ENCODE measurements around the gene IREB2. TPM values are rescaled to one million over a fixed set of nuclear protein-coding genes. Genes with fewer than 3 reads are reported as not detected.

The IREB2 gene
- total RNA-seq, 2 experiments from 2014 or later: 84.3 to 89.0 TPM

DNA sequence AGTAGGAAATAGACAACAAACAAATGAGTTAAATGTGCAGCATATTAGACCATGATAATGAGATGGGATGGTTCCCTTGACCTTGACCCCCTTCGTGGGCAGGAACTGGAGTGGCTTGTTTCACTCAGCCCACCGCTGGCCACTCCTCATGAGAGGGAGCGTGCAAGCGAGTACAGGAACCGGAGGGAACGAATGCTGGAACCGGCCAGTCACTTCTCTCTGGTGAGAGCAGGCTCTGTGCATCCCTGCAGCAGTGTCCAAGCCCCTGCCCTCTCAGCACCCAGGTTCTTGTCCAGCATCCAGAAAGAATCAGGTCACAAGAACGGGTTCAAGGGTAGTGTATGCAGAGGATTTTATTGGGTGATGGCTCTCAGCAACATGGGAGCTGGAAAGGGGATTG lies 17.2 kb upstream of the IREB2 start:
- Histone ChIP-seq H3K9me3 (ENCODE audit: control insufficient read depth in 1 of 2, insufficient read depth in 1 of 2, low read length in 2 of 2) (no peaks in the 10 kb centered on the region), H3K36me3 (ENCODE audit: insufficient read depth, low read length) (no peaks in the 10 kb centered on the region), H3K4me1 (ENCODE audit: insufficient read depth, low read length) (peaks cover 7% of the 10 kb centered on the region), H3K4me3 (ENCODE audit: low read length) (no peak overlapping the region), H3K27ac (ENCODE audit: low read depth in 1 of 2, low read length in 2 of 2) (no peak overlapping the region), H3K27me3 (ENCODE audit: control insufficient read depth in 1 of 2, insufficient read depth in 2 of 2, low read length in 2 of 2) (peaks cover 0 to 2% of the 10 kb centered on the region in 2 experiments)
- TF ChIP-seq, protein P1, sequence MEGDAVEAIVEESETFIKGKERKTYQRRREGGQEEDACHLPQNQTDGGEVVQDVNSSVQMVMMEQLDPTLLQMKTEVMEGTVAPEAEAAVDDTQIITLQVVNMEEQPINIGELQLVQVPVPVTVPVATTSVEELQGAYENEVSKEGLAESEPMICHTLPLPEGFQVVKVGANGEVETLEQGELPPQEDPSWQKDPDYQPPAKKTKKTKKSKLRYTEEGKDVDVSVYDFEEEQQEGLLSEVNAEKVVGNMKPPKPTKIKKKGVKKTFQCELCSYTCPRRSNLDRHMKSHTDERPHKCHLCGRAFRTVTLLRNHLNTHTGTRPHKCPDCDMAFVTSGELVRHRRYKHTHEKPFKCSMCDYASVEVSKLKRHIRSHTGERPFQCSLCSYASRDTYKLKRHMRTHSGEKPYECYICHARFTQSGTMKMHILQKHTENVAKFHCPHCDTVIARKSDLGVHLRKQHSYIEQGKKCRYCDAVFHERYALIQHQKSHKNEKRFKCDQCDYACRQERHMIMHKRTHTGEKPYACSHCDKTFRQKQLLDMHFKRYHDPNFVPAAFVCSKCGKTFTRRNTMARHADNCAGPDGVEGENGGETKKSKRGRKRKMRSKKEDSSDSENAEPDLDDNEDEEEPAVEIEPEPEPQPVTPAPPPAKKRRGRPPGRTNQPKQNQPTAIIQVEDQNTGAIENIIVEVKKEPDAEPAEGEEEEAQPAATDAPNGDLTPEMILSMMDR (IDR thresholded peaks at IDR 0.05): no peak
- Mint-ChIP-seq H3K4me1 (ENCODE audit: low read depth) (peaks cover 13% of the 10 kb centered on the region), H3K27me3 (peaks cover 9% of the 10 kb centered on the region), H3K9me3 (no peaks in the 10 kb centered on the region), H3K27ac (no peak overlapping the region), H3K4me3 (no peak overlapping the region), H3K36me3 (ENCODE audit: low read depth) (no peaks in the 10 kb centered on the region)
- ChIA-PET POLR2A (no interaction called here), CTCF (no interaction called here)
- ATAC-seq (ENCODE audit: poor library complexity) (no peak), DNase-seq (no peak)
- intact Hi-C loops (cut with DNase I, micrococcal nuclease): loop anchor here in 1 of 2 experiments (5.0 kb wide), 2 partner anchors 113 to 458 kb away; no protein-coding TSS in a partner anchor

DNA sequence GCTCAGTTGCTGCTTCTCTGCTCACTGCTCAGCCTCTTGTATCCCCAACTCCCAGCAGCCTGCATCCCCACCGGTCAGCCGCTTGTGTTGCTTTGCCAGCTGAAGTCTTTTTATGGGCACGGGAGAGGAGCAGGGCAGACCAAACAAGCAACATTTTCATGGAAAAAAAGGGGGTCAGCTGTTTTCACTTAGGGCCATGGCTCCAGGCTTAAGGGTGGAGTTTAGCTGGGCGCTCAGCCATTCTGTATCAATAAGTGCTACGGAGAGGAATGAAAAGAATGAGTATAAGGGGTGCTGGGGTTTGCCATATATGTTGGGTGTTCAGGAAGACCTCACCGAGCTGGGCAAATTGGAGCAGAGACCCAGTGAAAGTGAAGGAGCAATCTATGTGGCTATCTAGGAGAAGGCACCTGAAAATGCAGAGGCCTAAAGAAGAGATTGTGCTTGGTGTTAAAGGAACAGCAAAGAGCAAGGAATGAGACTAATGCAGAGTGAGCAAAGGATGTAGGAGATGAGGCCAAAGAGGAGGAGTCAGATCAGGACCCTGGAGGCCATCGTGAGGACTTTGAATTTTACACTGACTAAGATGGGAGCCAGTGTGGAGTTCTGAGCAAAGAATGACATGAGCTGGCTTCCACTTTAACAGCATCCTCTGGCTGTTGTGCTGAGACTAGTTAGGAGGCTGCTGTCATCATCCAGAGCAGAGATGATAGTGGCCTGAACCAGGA lies 16.6 kb upstream of the IREB2 start:
- peaks cover 9% of the 10 kb centered on the region for H3K27me3 Mint-ChIP-seq
- intact Hi-C loops (cut with DNase I, micrococcal nuclease): loop anchor here in 1 of 2 experiments (5.0 kb wide), 2 partner anchors 114 to 459 kb away; no protein-coding TSS in a partner anchor
- ATAC-seq (ENCODE audit: poor library complexity): no peak
- no peak overlapping the region for H3K4me3 Mint-ChIP-seq
- H3K4me3 ChIP-seq (ENCODE audit: low read length): no peak overlapping the region
- DNase-seq: no peak
- H3K36me3 ChIP-seq (ENCODE audit: insufficient read depth, low read length): no peaks in the 10 kb centered on the region
- no peaks in the 10 kb centered on the region for H3K9me3 Mint-ChIP-seq
- peaks cover 20% of the 10 kb centered on the region for H3K4me1 Mint-ChIP-seq (ENCODE audit: low read depth)
- no peak overlapping the region for H3K27ac ChIP-seq (ENCODE audit: low read depth in 1 of 2, low read length in 2 of 2)
- H3K4me1 ChIP-seq (ENCODE audit: insufficient read depth, low read length): peaks cover 7% of the 10 kb centered on the region
- no peak overlapping the region for H3K27ac Mint-ChIP-seq
- H3K36me3 Mint-ChIP-seq (ENCODE audit: low read depth): no peaks in the 10 kb centered on the region
- TF ChIP-seq, protein P1 (IDR thresholded peaks at IDR 0.05): no peak
- no peaks in the 10 kb centered on the region for H3K9me3 ChIP-seq (ENCODE audit: control insufficient read depth in 1 of 2, insufficient read depth in 1 of 2, low read length in 2 of 2)
- H3K27me3 ChIP-seq (ENCODE audit: control insufficient read depth in 1 of 2, insufficient read depth in 2 of 2, low read length in 2 of 2): peaks cover 0 to 2% of the 10 kb centered on the region in 2 experiments
- POLR2A ChIA-PET: interaction anchor here (2.4 kb wide), 1 partner anchor 16 kb away, joined by 18 read pairs; the partner anchor contains the start of gene IREB2
- CTCF ChIA-PET: interaction anchor here (1.2 kb wide), 1 partner anchor 11 kb away, joined by 4 read pairs; no protein-coding TSS in a partner anchor

- no peaks in the 10 kb centered on the region for H3K36me3 ChIP-seq (ENCODE audit: insufficient read depth, low read length)
- Mint-ChIP-seq H3K9me3 (no peaks in the 10 kb centered on the region), H3K27me3 (peaks cover 9% of the 10 kb centered on the region), H3K4me1 (ENCODE audit: low read depth) (peaks cover 20% of the 10 kb centered on the region), H3K4me3 (no peak overlapping the region), H3K27ac (no peak overlapping the region), H3K36me3 (ENCODE audit: low read depth) (no peaks in the 10 kb centered on the region)
- DNase-seq (peak; percentile 43 to 80 (median 54)), ATAC-seq (ENCODE audit: poor library complexity) (peak; percentile 86)
- peaks cover 0 to 2% of the 10 kb centered on the region in 2 experiments for H3K27me3 ChIP-seq (ENCODE audit: control insufficient read depth in 1 of 2, insufficient read depth in 2 of 2, low read length in 2 of 2)
- no peak overlapping the region for H3K27ac ChIP-seq (ENCODE audit: low read depth in 1 of 2, low read length in 2 of 2)
- POLR2A ChIA-PET: interaction anchor here (0.6 to 2.4 kb wide), 2 partner anchors 15 to 21 kb away, joined by 3 to 18 read pairs; partner anchors contain the start of gene IREB2
- H3K9me3 ChIP-seq (ENCODE audit: control insufficient read depth in 1 of 2, insufficient read depth in 1 of 2, low read length in 2 of 2): no peaks in the 10 kb centered on the region
- peaks cover 7% of the 10 kb centered on the region for H3K4me1 ChIP-seq (ENCODE audit: insufficient read depth, low read length)
- TF ChIP-seq, protein P1 (IDR thresholded peaks at IDR 0.05): peak; percentile 93
- intact Hi-C loops (cut with DNase I, micrococcal nuclease): loop anchor here (1.0 to 5.0 kb wide), 4 partner anchors 115 to 460 kb away; no protein-coding TSS in a partner anchor
- H3K4me3 ChIP-seq (ENCODE audit: low read length): no peak overlapping the region
- CTCF ChIA-PET: interaction anchor here (0.6 to 1.5 kb wide), 15 partner anchors 9 to 155 kb away, joined by 3 to 8 read pairs (median 3); partner anchors contain the start of genes IREB2 and SKIC8
Observed at GRCh38 chr15:78422571-78423340, 15.3 kb upstream of the IREB2 start.

All from CD4-positive, alpha-beta T cell (primary cell).